Measurements from ENCODE around the gene LAMC3.

The LAMC3 gene

DNA sequence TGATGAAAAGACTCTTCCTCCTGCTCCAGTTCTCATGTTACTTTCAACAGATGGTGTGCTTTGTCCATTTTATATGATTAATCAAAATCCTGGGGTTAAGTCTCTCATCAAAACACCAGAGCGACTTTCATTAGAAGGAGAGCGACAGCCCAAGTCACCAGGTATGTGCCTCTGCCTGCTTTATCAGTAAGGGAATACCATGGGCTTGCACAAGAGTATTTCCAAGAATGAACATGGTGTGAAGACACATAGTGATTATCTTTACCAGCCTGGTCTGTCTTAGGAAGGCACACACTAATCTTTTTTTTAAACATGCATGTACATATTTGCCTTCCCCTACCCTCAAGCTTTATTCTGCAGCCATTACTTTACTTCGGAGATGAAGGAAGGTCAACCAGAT lies 131.6 kb downstream of the LAMC3 start:
- DNase-seq (ENCODE audit: extremely low read depth, low read depth): no peak
- TF ChIP-seq, protein P1, sequence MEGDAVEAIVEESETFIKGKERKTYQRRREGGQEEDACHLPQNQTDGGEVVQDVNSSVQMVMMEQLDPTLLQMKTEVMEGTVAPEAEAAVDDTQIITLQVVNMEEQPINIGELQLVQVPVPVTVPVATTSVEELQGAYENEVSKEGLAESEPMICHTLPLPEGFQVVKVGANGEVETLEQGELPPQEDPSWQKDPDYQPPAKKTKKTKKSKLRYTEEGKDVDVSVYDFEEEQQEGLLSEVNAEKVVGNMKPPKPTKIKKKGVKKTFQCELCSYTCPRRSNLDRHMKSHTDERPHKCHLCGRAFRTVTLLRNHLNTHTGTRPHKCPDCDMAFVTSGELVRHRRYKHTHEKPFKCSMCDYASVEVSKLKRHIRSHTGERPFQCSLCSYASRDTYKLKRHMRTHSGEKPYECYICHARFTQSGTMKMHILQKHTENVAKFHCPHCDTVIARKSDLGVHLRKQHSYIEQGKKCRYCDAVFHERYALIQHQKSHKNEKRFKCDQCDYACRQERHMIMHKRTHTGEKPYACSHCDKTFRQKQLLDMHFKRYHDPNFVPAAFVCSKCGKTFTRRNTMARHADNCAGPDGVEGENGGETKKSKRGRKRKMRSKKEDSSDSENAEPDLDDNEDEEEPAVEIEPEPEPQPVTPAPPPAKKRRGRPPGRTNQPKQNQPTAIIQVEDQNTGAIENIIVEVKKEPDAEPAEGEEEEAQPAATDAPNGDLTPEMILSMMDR (IDR thresholded peaks at IDR 0.05; ENCODE audit: low read depth, low read length, missing control alignments): no peak
- no peak overlapping the region for H3K4me3 ChIP-seq (replicated peaks; ENCODE audit: low read depth, low read length)

DNA sequence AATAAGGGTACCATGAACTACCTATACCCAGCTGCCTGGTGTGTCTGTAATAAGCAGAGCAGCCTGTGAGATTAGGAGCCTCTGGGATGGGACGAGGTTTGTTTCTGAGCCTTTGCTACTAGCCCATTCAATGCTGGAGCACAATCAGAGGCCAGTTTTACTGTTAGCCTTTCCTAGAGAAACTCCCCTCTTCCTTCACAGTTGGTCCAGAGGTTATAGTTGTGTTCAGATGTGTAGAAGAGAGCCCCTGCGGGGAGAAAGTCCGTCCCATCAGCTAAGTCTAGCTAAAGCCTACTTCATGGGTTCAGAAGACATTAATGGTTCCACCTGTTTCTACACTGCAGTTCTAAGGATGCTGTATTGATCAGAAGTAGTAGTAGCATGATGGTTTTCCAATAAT lies 133.2 kb downstream of the LAMC3 start:
- H3K4me3 ChIP-seq (replicated peaks; ENCODE audit: low read depth, low read length): no peak overlapping the region
- TF ChIP-seq, protein P1 (IDR thresholded peaks at IDR 0.05; ENCODE audit: low read depth, low read length, missing control alignments): no peak
- no peak for DNase-seq (ENCODE audit: extremely low read depth, low read depth)

Data from HFF-Myc (cell line).